ENCODE measurements around the gene ACTL6B.

Gene ACTL6B

GRCh38 chr7:100639995-100640516, 16.2 kb downstream of the ACTL6B start:
- no peak overlapping the region for H3K27ac ChIP-seq (ENCODE audit: low read depth, low read length, poor library complexity, severe bottlenecking)
- H3K4me2 ChIP-seq (ENCODE audit: low read length): no peak overlapping the region
- no peaks in the 10 kb centered on the region for H3F3A ChIP-seq (ENCODE audit: insufficient read depth, low read length)
- H3K36me3 ChIP-seq (ENCODE audit: insufficient read depth, low read length): no peaks in the 10 kb centered on the region
- H3K79me2 ChIP-seq (ENCODE audit: insufficient read depth, low read length): no peaks in the 10 kb centered on the region
- TF ChIP-seq EZH2 (IDR thresholded peaks at IDR 0.05; ENCODE audit: borderline replicate concordance, low read length) (no peak), CTCF (IDR thresholded peaks at IDR 0.05; ENCODE audit: low read length) (no peak)
- H4K20me1 ChIP-seq (ENCODE audit: insufficient read depth, low read length): no peaks in the 10 kb centered on the region
- H3K27me3 ChIP-seq (ENCODE audit: insufficient read depth, low read length): no peaks in the 10 kb centered on the region
- H3K9me3 ChIP-seq (ENCODE audit: low read length): no peaks in the 10 kb centered on the region
- H3K9ac ChIP-seq (ENCODE audit: low read length): no peak overlapping the region
- no peak overlapping the region for H2AFZ ChIP-seq (ENCODE audit: low read length)
- no peak overlapping the region for H3K4me3 ChIP-seq (ENCODE audit: low read depth, low read length, poor library complexity, severe bottlenecking)
- H3K4me1 ChIP-seq (ENCODE audit: insufficient read depth, low read length, severe bottlenecking): peaks cover 10% of the 10 kb centered on the region
- no peaks in the 10 kb centered on the region for H3K9me2 ChIP-seq (ENCODE audit: low read depth, low read length)

- Histone ChIP-seq H3K27me3 (ENCODE audit: insufficient read depth, low read length) (no peaks in the 10 kb centered on the region), H3K9ac (ENCODE audit: low read length) (peak overlapping the region; percentile 87), H3K9me2 (ENCODE audit: low read depth, low read length) (no peaks in the 10 kb centered on the region), H3K4me2 (ENCODE audit: low read length) (peak overlapping the region; percentile 86), H3F3A (ENCODE audit: insufficient read depth, low read length) (no peaks in the 10 kb centered on the region), H3K27ac (ENCODE audit: low read depth, low read length, poor library complexity, severe bottlenecking) (no peak overlapping the region), H3K4me1 (ENCODE audit: insufficient read depth, low read length, severe bottlenecking) (peaks cover 23% of the 10 kb centered on the region), H3K36me3 (ENCODE audit: insufficient read depth, low read length) (no peaks in the 10 kb centered on the region), H3K79me2 (ENCODE audit: insufficient read depth, low read length) (no peaks in the 10 kb centered on the region), H4K20me1 (ENCODE audit: insufficient read depth, low read length) (no peaks in the 10 kb centered on the region), H3K9me3 (ENCODE audit: low read length) (no peaks in the 10 kb centered on the region), H3K4me3 (ENCODE audit: low read depth, low read length, poor library complexity, severe bottlenecking) (peak overlapping the region; percentile 67), H2AFZ (ENCODE audit: low read length) (peak overlapping the region; percentile 25; the same call in 1 of the 2 replicates)
- TF ChIP-seq CTCF (IDR thresholded peaks at IDR 0.05; ENCODE audit: low read length) (peak; percentile 62), EZH2 (IDR thresholded peaks at IDR 0.05; ENCODE audit: borderline replicate concordance, low read length) (no peak)
Measured at GRCh38 chr7:100632951-100633717, 23.1 kb downstream of the ACTL6B start.

GRCh38 chr7:100630066-100630465, 26.2 kb downstream of the ACTL6B start:
- no peak overlapping the region for H2AFZ ChIP-seq (ENCODE audit: low read length)
- no peak overlapping the region for H3K4me3 ChIP-seq (ENCODE audit: low read depth, low read length, poor library complexity, severe bottlenecking)
- no peaks in the 10 kb centered on the region for H3F3A ChIP-seq (ENCODE audit: insufficient read depth, low read length)
- no peaks in the 10 kb centered on the region for H3K79me2 ChIP-seq (ENCODE audit: insufficient read depth, low read length)
- peaks cover 38% of the 10 kb centered on the region for H3K4me1 ChIP-seq (ENCODE audit: insufficient read depth, low read length, severe bottlenecking)
- no peaks in the 10 kb centered on the region for H3K9me3 ChIP-seq (ENCODE audit: low read length)
- no peak overlapping the region for H3K9ac ChIP-seq (ENCODE audit: low read length)
- H4K20me1 ChIP-seq (ENCODE audit: insufficient read depth, low read length): no peaks in the 10 kb centered on the region
- TF ChIP-seq EZH2 (IDR thresholded peaks at IDR 0.05; ENCODE audit: borderline replicate concordance, low read length): no peak
- TF ChIP-seq CTCF (IDR thresholded peaks at IDR 0.05; ENCODE audit: low read length): no peak
- no peaks in the 10 kb centered on the region for H3K9me2 ChIP-seq (ENCODE audit: low read depth, low read length)
- H3K27ac ChIP-seq (ENCODE audit: low read depth, low read length, poor library complexity, severe bottlenecking): no peak overlapping the region
- no peaks in the 10 kb centered on the region for H3K36me3 ChIP-seq (ENCODE audit: insufficient read depth, low read length)
- H3K4me2 ChIP-seq (ENCODE audit: low read length): no peak overlapping the region
- no peaks in the 10 kb centered on the region for H3K27me3 ChIP-seq (ENCODE audit: insufficient read depth, low read length)
